GM12878 (cell line): ENCODE results near the gene CENPE. TPM values are rescaled to one million over a fixed set of nuclear protein-coding genes. Genes with fewer than 3 reads are reported as not detected.

ENCODE experiments used
- ATAC-seq: fragments of 200-7000 bp; cut with Tn5 transposase; 3 replicates; pipeline ENCODE4 v1.9.1; 2020; ENCODE audit warnings: mild to moderate bottlenecking, moderate library complexity
- BruUV-seq: library from RNA; stranded (reverse); fragments of 400-500 nt; replicated peaks from 2 replicates; lab custom pipeline; 2021; lab: Mats Ljungman, UMichigan
- CTCF ChIA-PET: fragments of 300-600 bp; sonication (Branson Sonifier 250); formaldehyde crosslinking; extraction: SDS; loops from one replicate; lab custom pipeline; 2021; ENCODE audit warnings: inconsistent platforms; lab: Yijun Ruan, JAX
- POLR2A ChIA-PET: fragments of 350-600 bp; formaldehyde crosslinking; extraction: SDS; loops from one replicate; lab custom pipeline; 2021; ENCODE audit warnings: inconsistent platforms; lab: Charles Lee
- RAD21 ChIA-PET: fragments of 300-600 bp; sonication (Branson Sonifier 250); formaldehyde crosslinking; loops from one replicate; lab custom pipeline; 2023; ENCODE audit warnings: antibody characterized with exemption; ENCODE audit not compliant: unreplicated experiment; lab: Charles Lee
- SMC1A ChIA-PET: fragments of 300-600 bp; sonication (Branson Sonifier 250); formaldehyde crosslinking; loops from one replicate; lab custom pipeline; 2023; ENCODE audit not compliant: unreplicated experiment, uncharacterized antibody; lab: Charles Lee
- DNase-seq: peaks from one replicate; pipeline ENCODE4 v3.0.0-alpha.2; 2011; ENCODE audit warnings: low read depth, low spot score
- FAIRE-seq: peaks from 3 replicates; lab custom pipeline; 2011; peaks lifted over from hg19 to GRCh38; lab: Jason Lieb, UNC
- H2AFZ ChIP-seq: 2 replicates; pipeline ENCODE4 v1.6.0; 2011; ENCODE audit warnings: low read depth, low read length, control low read depth; ENCODE audit not compliant: control insufficient read depth
- H3K27ac ChIP-seq: 2 replicates; pipeline ENCODE4 v1.5.1; 2011; ENCODE audit warnings: control low read depth; ENCODE audit not compliant: control insufficient read depth, insufficient read depth
- H3K27me3 ChIP-seq, 2 experiments: replicated peaks in 1 of 2; 2 replicates each; pipeline versions ENCODE4 v1.6.0 to v1.6.1; 2011; ENCODE audit warnings: low read length in 1 of 2; ENCODE audit not compliant: control insufficient read depth in 2 of 2, insufficient read depth in 2 of 2
- H3K36me3 ChIP-seq, 2 experiments: 2 replicates each; pipeline ENCODE4 v1.5.1; 2011; ENCODE audit warnings: low read length in 1 of 2; ENCODE audit not compliant: control insufficient read depth in 2 of 2, insufficient read depth in 2 of 2
- H3K4me1 ChIP-seq: 2 replicates; pipeline ENCODE4 v1.6.1; 2011; ENCODE audit warnings: mild to moderate bottlenecking, low read length, moderate library complexity, mixed read lengths; ENCODE audit not compliant: control insufficient read depth, insufficient read depth
- H3K4me2 ChIP-seq: 2 replicates; pipeline ENCODE4 v1.6.0; 2011; ENCODE audit warnings: control low read depth; ENCODE audit not compliant: control insufficient read depth, insufficient read depth
- H3K4me3 ChIP-seq: fragments of 200-600 bp; sonication (generic); 2 replicates; pipeline ENCODE4 v1.5.1; 2016
- H3K79me2 ChIP-seq: 2 replicates; pipeline ENCODE4 v1.6.0; 2011; ENCODE audit warnings: low read length; ENCODE audit not compliant: control insufficient read depth, insufficient read depth
- H3K9ac ChIP-seq: 2 replicates; pipeline ENCODE4 v1.8.0; 2011; ENCODE audit warnings: low read length, control low read depth, mixed read lengths; ENCODE audit not compliant: control insufficient read depth, insufficient read depth
- H3K9me3 ChIP-seq: replicated peaks from 3 replicates; pipeline ENCODE4 v1.5.1; 2011; ENCODE audit warnings: mild to moderate bottlenecking, low read length; ENCODE audit not compliant: control insufficient read depth, insufficient read depth
- H4K20me1 ChIP-seq: 2 replicates; pipeline ENCODE4 v1.6.0; 2011; ENCODE audit not compliant: control insufficient read depth, insufficient read depth
- HDAC2 ChIP-seq: fragments of 200-600 bp; sonication (generic); IDR thresholded peaks from 2 replicates; pipeline ENCODE4 v1.6.1; 2017
- NFYA ChIP-seq: IDR thresholded peaks from 2 replicates; pipeline ENCODE4 v1.6.1; 2011; ENCODE audit warnings: low read depth, mild to moderate bottlenecking, low read length, improper control_type of control experiment, borderline replicate concordance
- RAD21 ChIP-seq: IDR thresholded peaks from 2 replicates; pipeline ENCODE4 v1.6.1; 2011; ENCODE audit warnings: mild to moderate bottlenecking, low read depth, low read length, moderate library complexity; ENCODE audit not compliant: insufficient read depth
- SREBF1 ChIP-seq: IDR thresholded peaks from 2 replicates; pipeline ENCODE4 v1.6.1; 2012; ENCODE audit warnings: mild to moderate bottlenecking, low read length
- TAF1 ChIP-seq: IDR thresholded peaks from 2 replicates; pipeline ENCODE4 v1.6.1; 2011; ENCODE audit warnings: mild to moderate bottlenecking, low read depth, low read length, borderline replicate concordance
- USF1 ChIP-seq: IDR thresholded peaks from 2 replicates; pipeline ENCODE4 v1.6.1; 2011; ENCODE audit warnings: borderline replicate concordance, low read depth, mild to moderate bottlenecking, moderate library complexity, mixed read lengths, low read length; ENCODE audit not compliant: insufficient read depth; ENCODE audit errors: extremely low read length
- WGBS: methylation state at CpG from one replicate; pipeline ENCODE4 v1.1.6; 2016; ENCODE audit warnings: low lambda C conversion rate; ENCODE audit not compliant: insufficient replicate concordance, insufficient coverage; ENCODE audit errors: missing lambda C conversion rate; 5-methylcytosine and 5-hydroxymethylcytosine counted together
- in situ Hi-C: fragments of 300-500 bp; cut with MboI; formaldehyde crosslinking; loops from 9 replicates; pipeline ENCODE4 v1.14.3; 2018; ENCODE audit warnings: mixed read lengths
- intact Hi-C: fragments of 100-400 bp; cut with micrococcal nuclease; formaldehyde crosslinking; loops from one replicate; pipeline ENCODE4 v1.14.2; 2022; ENCODE audit not compliant: unreplicated experiment
- polyA plus RNA-seq, 11 experiments: library from polyadenylated mRNA; depleted of rRNA in 4 of 11; unstranded in 6 of 11; stranded (reverse) in 5 of 11; fragments of >200 nt; fragmentation: Nextera tagmentation in 4 of 11; fragmentation: Illumina TruSeq in 1 of 11; extraction: Ambion mirVana in 4 of 11; extraction: Trizol in 1 of 11; gene quantifications; 1 replicate in 1 of 11; 2 replicates in 10 of 11; pipeline versions ENCODE4 v1.2.1 to v1.2.3, GENCODE V29; 2011 to 2016; ENCODE audit warnings: inconsistent platforms in 2 of 11, missing spikeins in 2 of 11, low read depth in 1 of 11
- total RNA-seq, 4 experiments: library from RNA; depleted of rRNA in 3 of 4; stranded (reverse); fragments of >200 nt in 3 of 4; fragmentation: Illumina TruSeq in 1 of 4; extraction: Trizol in 1 of 4; gene quantifications; 2 replicates each; pipeline versions ENCODE4 v1.2.1 to v1.2.3, GENCODE V29; 2013 to 2021
- TF ChIP-seq, protein P1 (sequence below): fragments of 450-650 bp; IDR thresholded peaks from 2 replicates; pipeline ENCODE4 v1.6.1; 2017; ENCODE audit warnings: mild to moderate bottlenecking, low read depth, inconsistent platforms; ENCODE audit not compliant: poor library complexity, severe bottlenecking
- TF ChIP-seq, protein P2 (sequence below): fragments of 450-650 bp; IDR thresholded peaks from 2 replicates; pipeline ENCODE4 v1.6.1; 2017; ENCODE audit warnings: mild to moderate bottlenecking, moderate library complexity

The CENPE gene
- total and polyA plus RNA-seq, 10 of the 15 experiments (the other 5 are each of a cell fraction or from before 2014, with no cell fraction given), result 10.2 to 53.6 (median 25.2) TPM

GRCh38 chr4:103079621-103080020, 118.5 kb downstream of the CENPE start:
- H2AFZ ChIP-seq, result no peak overlapping the region
- intact Hi-C loops, result no loop called here
- H3K4me3 ChIP-seq, result no peak overlapping the region
- no peak overlapping the region for H3K4me2 ChIP-seq
- ChIA-PET RAD21 (interaction anchor here (1.0 to 7.8 kb wide), 4 partner anchors 10 to 449 kb away, joined by 3 to 69 read pairs (median 4); partner anchors contain the start of gene BDH2), CTCF (interaction anchor here (0.8 to 6.0 kb wide), 8 partner anchors 10 to 649 kb away, joined by 3 to 66 read pairs (median 4); partner anchors contain the start of gene BDH2), SMC1A (interaction anchor here (1.0 to 2.3 kb wide), 9 partner anchors 10 to 639 kb away, joined by 3 to 20 read pairs (median 6); partner anchors contain the start of gene BDH2), POLR2A (interaction anchor here (2.2 kb wide), 1 partner anchor 10 kb away, joined by 6 read pairs; no protein-coding TSS in a partner anchor)
- DNase-seq, result no peak
- in situ Hi-C loops, result no loop called here
- no peaks in the 10 kb centered on the region for H4K20me1 ChIP-seq
- no peak for FAIRE-seq
- ATAC-seq, result no peak
- 100% methylated on average over 1 of the region's 1 CpG for WGBS
- no peaks in the 10 kb centered on the region; a peak in 1 of 4 replicates for H3K36me3 ChIP-seq
- no TSS peak for BruUV-seq
- peaks cover 24% of the 10 kb centered on the region for H3K79me2 ChIP-seq
- peaks cover 3% of the 10 kb centered on the region; the same call in 1 of the 2 replicates for H3K4me1 ChIP-seq
- H3K9me3 ChIP-seq, result no peaks in the 10 kb centered on the region
- no peak overlapping the region for H3K27ac ChIP-seq
- H3K27me3 ChIP-seq, result no peaks in the 10 kb centered on the region
- H3K9ac ChIP-seq, result no peak overlapping the region
- TF ChIP-seq, protein P1, sequence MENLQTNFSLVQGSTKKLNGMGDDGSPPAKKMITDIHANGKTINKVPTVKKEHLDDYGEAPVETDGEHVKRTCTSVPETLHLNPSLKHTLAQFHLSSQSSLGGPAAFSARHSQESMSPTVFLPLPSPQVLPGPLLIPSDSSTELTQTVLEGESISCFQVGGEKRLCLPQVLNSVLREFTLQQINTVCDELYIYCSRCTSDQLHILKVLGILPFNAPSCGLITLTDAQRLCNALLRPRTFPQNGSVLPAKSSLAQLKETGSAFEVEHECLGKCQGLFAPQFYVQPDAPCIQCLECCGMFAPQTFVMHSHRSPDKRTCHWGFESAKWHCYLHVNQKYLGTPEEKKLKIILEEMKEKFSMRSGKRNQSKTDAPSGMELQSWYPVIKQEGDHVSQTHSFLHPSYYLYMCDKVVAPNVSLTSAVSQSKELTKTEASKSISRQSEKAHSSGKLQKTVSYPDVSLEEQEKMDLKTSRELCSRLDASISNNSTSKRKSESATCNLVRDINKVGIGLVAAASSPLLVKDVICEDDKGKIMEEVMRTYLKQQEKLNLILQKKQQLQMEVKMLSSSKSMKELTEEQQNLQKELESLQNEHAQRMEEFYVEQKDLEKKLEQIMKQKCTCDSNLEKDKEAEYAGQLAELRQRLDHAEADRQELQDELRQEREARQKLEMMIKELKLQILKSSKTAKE, result no peak
- TF ChIP-seq TAF1 (no peak), RAD21 (no peak), SREBF1 (no peak), USF1 (no peak), NFYA (no peak), HDAC2 (no peak)
- TF ChIP-seq, protein P2, sequence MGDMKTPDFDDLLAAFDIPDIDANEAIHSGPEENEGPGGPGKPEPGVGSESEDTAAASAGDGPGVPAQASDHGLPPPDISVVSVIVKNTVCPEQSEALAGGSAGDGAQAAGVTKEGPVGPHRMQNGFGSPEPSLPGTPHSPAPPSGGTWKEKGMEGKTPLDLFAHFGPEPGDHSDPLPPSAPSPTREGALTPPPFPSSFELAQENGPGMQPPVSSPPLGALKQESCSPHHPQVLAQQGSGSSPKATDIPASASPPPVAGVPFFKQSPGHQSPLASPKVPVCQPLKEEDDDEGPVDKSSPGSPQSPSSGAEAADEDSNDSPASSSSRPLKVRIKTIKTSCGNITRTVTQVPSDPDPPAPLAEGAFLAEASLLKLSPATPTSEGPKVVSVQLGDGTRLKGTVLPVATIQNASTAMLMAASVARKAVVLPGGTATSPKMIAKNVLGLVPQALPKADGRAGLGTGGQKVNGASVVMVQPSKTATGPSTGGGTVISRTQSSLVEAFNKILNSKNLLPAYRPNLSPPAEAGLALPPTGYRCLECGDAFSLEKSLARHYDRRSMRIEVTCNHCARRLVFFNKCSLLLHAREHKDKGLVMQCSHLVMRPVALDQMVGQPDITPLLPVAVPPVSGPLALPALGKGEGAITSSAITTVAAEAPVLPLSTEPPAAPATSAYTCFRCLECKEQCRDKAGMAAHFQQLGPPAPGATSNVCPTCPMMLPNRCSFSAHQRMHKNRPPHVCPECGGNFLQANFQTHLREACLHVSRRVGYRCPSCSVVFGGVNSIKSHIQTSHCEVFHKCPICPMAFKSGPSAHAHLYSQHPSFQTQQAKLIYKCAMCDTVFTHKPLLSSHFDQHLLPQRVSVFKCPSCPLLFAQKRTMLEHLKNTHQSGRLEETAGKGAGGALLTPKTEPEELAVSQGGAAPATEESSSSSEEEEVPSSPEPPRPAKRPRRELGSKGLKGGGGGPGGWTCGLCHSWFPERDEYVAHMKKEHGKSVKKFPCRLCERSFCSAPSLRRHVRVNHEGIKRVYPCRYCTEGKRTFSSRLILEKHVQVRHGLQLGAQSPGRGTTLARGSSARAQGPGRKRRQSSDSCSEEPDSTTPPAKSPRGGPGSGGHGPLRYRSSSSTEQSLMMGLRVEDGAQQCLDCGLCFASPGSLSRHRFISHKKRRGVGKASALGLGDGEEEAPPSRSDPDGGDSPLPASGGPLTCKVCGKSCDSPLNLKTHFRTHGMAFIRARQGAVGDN, result no peak
